ENCODE data around the gene CLIP4. TPM values are rescaled to one million over a fixed set of nuclear protein-coding genes. Genes with fewer than 3 reads are reported as not detected.

Gene CLIP4
- polyA plus RNA-seq, 2 of the 4 experiments (the other 2 are of a cell fraction): 51.1 to 99.1 TPM

- DNase-seq (ENCODE audit: low read depth in 1 of 2, low spot score in 1 of 2) (no peak), ATAC-seq (peak; percentile 15 to 23), FAIRE-seq (no peak)
- no peak for TF ChIP-seq CBX2 (IDR thresholded peaks at IDR 0.05; ENCODE audit: borderline replicate concordance, low read depth)
- TF ChIP-seq RCOR1 (IDR thresholded peaks at IDR 0.05; ENCODE audit: low read depth, low read length): no peak
- TF ChIP-seq ATOH8 (CRISPR knock-in tag; IDR thresholded peaks at IDR 0.05; ENCODE audit: low read depth): no peak
- TF ChIP-seq EP300 (IDR thresholded peaks at IDR 0.05): no peak
- no peak for TF ChIP-seq EHMT2 (IDR thresholded peaks at IDR 0.05; ENCODE audit: low read depth)
- TF ChIP-seq TP53 (CRISPR knock-in tag; IDR thresholded peaks at IDR 0.05): no peak
- no peak for TF ChIP-seq HES2 (IDR thresholded peaks at IDR 0.05)
- TF ChIP-seq CHD2 (IDR thresholded peaks at IDR 0.05; ENCODE audit: low read length, partially characterized antibody): no peak
- TF ChIP-seq JUNB (IDR thresholded peaks at IDR 0.05): no peak
- TF ChIP-seq RARB (CRISPR knock-in tag; IDR thresholded peaks at IDR 0.05): no peak
- no peak for TF ChIP-seq E2F6 (IDR thresholded peaks at IDR 0.05; ENCODE audit: borderline replicate concordance, low read depth)
- TF ChIP-seq, protein P1, sequence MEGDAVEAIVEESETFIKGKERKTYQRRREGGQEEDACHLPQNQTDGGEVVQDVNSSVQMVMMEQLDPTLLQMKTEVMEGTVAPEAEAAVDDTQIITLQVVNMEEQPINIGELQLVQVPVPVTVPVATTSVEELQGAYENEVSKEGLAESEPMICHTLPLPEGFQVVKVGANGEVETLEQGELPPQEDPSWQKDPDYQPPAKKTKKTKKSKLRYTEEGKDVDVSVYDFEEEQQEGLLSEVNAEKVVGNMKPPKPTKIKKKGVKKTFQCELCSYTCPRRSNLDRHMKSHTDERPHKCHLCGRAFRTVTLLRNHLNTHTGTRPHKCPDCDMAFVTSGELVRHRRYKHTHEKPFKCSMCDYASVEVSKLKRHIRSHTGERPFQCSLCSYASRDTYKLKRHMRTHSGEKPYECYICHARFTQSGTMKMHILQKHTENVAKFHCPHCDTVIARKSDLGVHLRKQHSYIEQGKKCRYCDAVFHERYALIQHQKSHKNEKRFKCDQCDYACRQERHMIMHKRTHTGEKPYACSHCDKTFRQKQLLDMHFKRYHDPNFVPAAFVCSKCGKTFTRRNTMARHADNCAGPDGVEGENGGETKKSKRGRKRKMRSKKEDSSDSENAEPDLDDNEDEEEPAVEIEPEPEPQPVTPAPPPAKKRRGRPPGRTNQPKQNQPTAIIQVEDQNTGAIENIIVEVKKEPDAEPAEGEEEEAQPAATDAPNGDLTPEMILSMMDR (IDR thresholded peaks at IDR 0.05): no peak
- TF ChIP-seq HOXA7 (CRISPR knock-in tag; IDR thresholded peaks at IDR 0.05): no peak
- TF ChIP-seq ZFP36 (IDR thresholded peaks at IDR 0.05; ENCODE audit: borderline replicate concordance, partially characterized antibody): no peak
- no peak for TF ChIP-seq POLR2AphosphoS2 (conservative IDR thresholded peaks at IDR 0.05; ENCODE audit: low read length)
- no peak for TF ChIP-seq NR3C1 (IDR thresholded peaks at IDR 0.05)
- TF ChIP-seq KDM1A (IDR thresholded peaks at IDR 0.05; ENCODE audit: low read depth): no peak
- no peak for TF ChIP-seq HMGXB4 (CRISPR knock-in tag; IDR thresholded peaks at IDR 0.05; ENCODE audit: borderline replicate concordance)
- TF ChIP-seq CHD4 (IDR thresholded peaks at IDR 0.05; ENCODE audit: borderline replicate concordance): no peak
- WGBS (ENCODE audit: missing lambda C conversion rate): 79% methylated on average over 20 of the region's 20 CpGs
- Histone ChIP-seq H3K4me3 (no peak overlapping the region), H3K4me2 (no peak overlapping the region), H3K4me1 (no peaks in the 10 kb centered on the region), H3K27ac (no peak overlapping the region), H3K9me3 (no peaks in the 10 kb centered on the region)
- ChIA-PET POLR2A (no interaction called here), CTCF (interaction anchor here (0.8 to 1.2 kb wide), 2 partner anchors 9 to 257 kb away, joined by 3 to 6 read pairs; no protein-coding TSS in a partner anchor)
Measured at GRCh38 chr2:29215739-29216608, 100.8 kb downstream of the CLIP4 start.

DNA sequence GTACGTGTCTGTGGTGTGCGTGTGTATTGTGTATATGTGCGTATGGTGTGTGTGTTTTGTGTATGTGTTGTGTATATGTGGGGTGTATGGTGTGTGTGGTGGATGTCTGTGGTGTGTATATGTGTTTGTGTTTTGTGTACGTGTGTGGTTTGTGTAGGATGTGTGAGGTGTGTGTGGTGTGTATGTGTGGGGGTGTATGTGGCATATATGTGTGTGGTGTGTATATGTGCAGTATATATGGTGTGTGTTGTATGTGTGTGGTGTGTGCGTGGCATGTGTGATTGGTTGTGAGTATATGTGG, 101.3 kb downstream of the CLIP4 start:
- no peak overlapping the region for H3K27ac ChIP-seq
- no peaks in the 10 kb centered on the region for H3K4me1 ChIP-seq
- H3K9me3 ChIP-seq: no peaks in the 10 kb centered on the region
- ChIA-PET POLR2A (no interaction called here), CTCF (no interaction called here)
- FAIRE-seq: no peak
- H3K4me3 ChIP-seq: no peak overlapping the region
- WGBS (ENCODE audit: missing lambda C conversion rate): 90% methylated on average over 5 of the region's 5 CpGs
- no peak for ATAC-seq
- DNase-seq (ENCODE audit: low read depth in 1 of 2, low spot score in 1 of 2): no peak
- no peak overlapping the region for H3K4me2 ChIP-seq
- TF ChIP-seq RCOR1 (IDR thresholded peaks at IDR 0.05; ENCODE audit: low read depth, low read length): no peak
- no peak for TF ChIP-seq FOXS1 (CRISPR knock-in tag; IDR thresholded peaks at IDR 0.05)
- no peak for TF ChIP-seq BHLHE40 (IDR thresholded peaks at IDR 0.05; ENCODE audit: low read depth, low read length)
- TF ChIP-seq USF2 (IDR thresholded peaks at IDR 0.05): no peak
- no peak for TF ChIP-seq HDAC2 (IDR thresholded peaks at IDR 0.05)
- TF ChIP-seq MAX (IDR thresholded peaks at IDR 0.05): no peak
- TF ChIP-seq ESRRA (IDR thresholded peaks at IDR 0.05; ENCODE audit: borderline replicate concordance, low read length): no peak
- TF ChIP-seq HES2 (IDR thresholded peaks at IDR 0.05): no peak
- no peak for TF ChIP-seq GATA3 (IDR thresholded peaks at IDR 0.05; ENCODE audit: borderline replicate concordance)
- TF ChIP-seq REST (IDR thresholded peaks at IDR 0.05): no peak

Measured in A549 (cell line).